K562 (cell line): Measurements from ENCODE around the gene MALAT1. TPM values are rescaled to one million over a fixed set of nuclear protein-coding genes. Genes with fewer than 3 reads are reported as not detected.

Experiments
- ATF1 ChIP-seq, 2 experiments: fragments of 450-650 bp in 1 of 2; IDR thresholded peaks; 2 replicates each; pipeline ENCODE4 v1.6.1; 2016; ENCODE audit warnings: missing compliant biosample characterization in 1 of 2, missing genetic modification characterization in 1 of 2
- BACH1 ChIP-seq: fragments of 200-800 bp; sonication (Bioruptor generic); IDR thresholded peaks from 2 replicates; pipeline ENCODE4 v1.6.1; 2016; ENCODE audit warnings: missing genetic modification characterization, missing compliant biosample characterization
- BCOR ChIP-seq: fragments of 450-650 bp; IDR thresholded peaks from 2 replicates; pipeline ENCODE4 v1.6.1; 2016
- CBX8 ChIP-seq: fragments of 200-600 bp; sonication (generic); IDR thresholded peaks from 2 replicates; pipeline ENCODE4 v1.6.1; 2012; ENCODE audit warnings: borderline replicate concordance, mixed run types, low read depth, mild to moderate bottlenecking, moderate library complexity, mixed read lengths, low read length, control low read depth, inconsistent platforms; ENCODE audit not compliant: poor library complexity, severe bottlenecking; ENCODE audit errors: extremely low read depth
- CSDE1 ChIP-seq, 2 experiments: fragments of 450-650 bp; IDR thresholded peaks; 2 replicates each; pipeline ENCODE4 v1.6.1; 2016; ENCODE audit warnings: mild to moderate bottlenecking in 1 of 2
- DPF2 ChIP-seq: fragments of 450-650 bp; IDR thresholded peaks from 2 replicates; pipeline ENCODE4 v1.6.1; 2016
- HDAC1 ChIP-seq, 2 experiments: fragments of 450-650 bp; IDR thresholded peaks; 2 replicates each; pipeline ENCODE4 v1.6.1; 2016 to 2017; ENCODE audit warnings: inconsistent platforms in 1 of 2, mild to moderate bottlenecking in 1 of 2, moderate library complexity in 1 of 2
- KLF6 ChIP-seq: fragments of 250-450 bp; sonication (Bioruptor Pico); IDR thresholded peaks from 2 replicates; pipeline ENCODE4 v1.4.0; 2020; ENCODE audit warnings: mild to moderate bottlenecking, moderate library complexity, borderline replicate concordance
- NCOA4 ChIP-seq: fragments of 450-650 bp; IDR thresholded peaks from 2 replicates; pipeline ENCODE4 v1.6.1; 2018; ENCODE audit warnings: mild to moderate bottlenecking; ENCODE audit not compliant: partially characterized antibody
- POU5F1 ChIP-seq: fragments of 150-350 bp; IDR thresholded peaks from 2 replicates; pipeline ENCODE4 v1.6.1; 2014; ENCODE audit warnings: borderline replicate concordance, low read length, low read depth, mild to moderate bottlenecking; ENCODE audit not compliant: partially characterized antibody
- RFX7 ChIP-seq: fragments of 250-450 bp; sonication (Bioruptor Pico); IDR thresholded peaks from 2 replicates; pipeline ENCODE4 v1.5.1; 2021; ENCODE audit warnings: mild to moderate bottlenecking
- SAFB ChIP-seq: fragments of 200-400 bp; formaldehyde crosslinking; IDR thresholded peaks from 2 replicates; pipeline ENCODE4 v1.6.1; 2017; ENCODE audit warnings: low read depth, low read length, borderline replicate concordance
- SIX5 ChIP-seq, 2 experiments: IDR thresholded peaks; 2 replicates each; pipeline ENCODE4 v1.6.1; 2011; ENCODE audit warnings: low read length in 2 of 2, borderline replicate concordance in 1 of 2, low read depth in 1 of 2, mild to moderate bottlenecking in 1 of 2, moderate library complexity in 1 of 2; ENCODE audit not compliant: insufficient read depth in 1 of 2
- TEAD1 ChIP-seq, 2 experiments: fragments of 450-650 bp in 1 of 2; sonication (generic) in 1 of 2; formaldehyde crosslinking; IDR thresholded peaks; 2 replicates each; pipeline versions ENCODE4 v1.4.0 to v1.8.0; 2020 to 2022; ENCODE audit warnings: mild to moderate bottlenecking in 2 of 2, missing genetic modification reagents in 1 of 2
- TFAM ChIP-seq: fragments of 250-450 bp; sonication (Bioruptor Pico); conservative IDR thresholded peaks from 2 replicates; pipeline ENCODE4 v1.5.0; 2021; ENCODE audit warnings: mild to moderate bottlenecking, moderate library complexity
- ZFPM2 ChIP-seq: fragments of 250-450 bp; sonication (Bioruptor Pico); IDR thresholded peaks from 2 replicates; pipeline ENCODE4 v1.5.1; 2022; ENCODE audit warnings: mild to moderate bottlenecking
- ZKSCAN1 ChIP-seq: fragments of 150-350 bp; IDR thresholded peaks from 2 replicates; pipeline ENCODE4 v1.6.1; 2016; ENCODE audit warnings: low read depth, low read length
- ZNF232 ChIP-seq: sonication (generic); formaldehyde crosslinking; IDR thresholded peaks from 2 replicates; pipeline ENCODE4 v1.8.0; 2022; ENCODE audit warnings: mild to moderate bottlenecking, missing genetic modification reagents
- ZNF384 ChIP-seq: IDR thresholded peaks from 2 replicates; pipeline ENCODE4 v1.6.1; 2012; ENCODE audit warnings: low read depth, low read length, improper control_type of control experiment
- ZNF436 ChIP-seq: fragments of 250-450, 450-650 bp; sonication (Bioruptor Pico); formaldehyde crosslinking; IDR thresholded peaks from 2 replicates; pipeline ENCODE4 v1.7.0; 2020; ENCODE audit warnings: mild to moderate bottlenecking
- polyA plus RNA-seq, 8 experiments: library from polyadenylated mRNA; depleted of rRNA in 4 of 8; stranded (reverse) in 5 of 8; unstranded in 3 of 8; fragments of >200 nt; fragmentation: Nextera tagmentation in 2 of 8; fragmentation: Illumina TruSeq in 1 of 8; extraction: Ambion mirVana in 2 of 8; extraction: Trizol in 1 of 8; gene quantifications; 2 replicates each; pipeline versions ENCODE4 v1.2.1 to v1.2.3, GENCODE V29; 2011 to 2014; ENCODE audit warnings: inconsistent platforms in 1 of 8, missing spikeins in 1 of 8
- total RNA-seq, 7 experiments: library from RNA; depleted of rRNA in 6 of 7; stranded (reverse); fragments of >200 nt in 6 of 7; fragmentation: Illumina TruSeq in 2 of 7; extraction: Trizol in 2 of 7; gene quantifications; 2 replicates each; pipeline versions ENCODE4 v1.2.1 to v1.2.3, GENCODE V29; 2011 to 2021; ENCODE audit warnings: low replicate concordance in 1 of 7
- TF ChIP-seq, protein P1 (sequence below): fragments of 450-650 bp; IDR thresholded peaks from 2 replicates; pipeline ENCODE4 v1.6.1; 2016; ENCODE audit warnings: antibody characterized with exemption
- TF ChIP-seq, protein P2 (sequence below): sonication (generic); formaldehyde crosslinking; IDR thresholded peaks from 2 replicates; pipeline ENCODE4 v1.9.0; 2022; ENCODE audit warnings: mild to moderate bottlenecking, missing genetic modification reagents
- TF ChIP-seq, protein P3 (sequence below): fragments of 450-650 bp; IDR thresholded peaks from 2 replicates; pipeline ENCODE4 v1.7.0; 2016; ENCODE audit warnings: borderline replicate concordance
- TF ChIP-seq, protein P4 (sequence below), 2 experiments: fragments of 250-450 bp in 1 of 2; fragments of 450-650 bp in 1 of 2; sonication (Bioruptor Pico) in 1 of 2; IDR thresholded peaks; 2 replicates each; pipeline versions ENCODE4 v1.6.1 to v1.8.0; 2016 to 2021; ENCODE audit warnings: mild to moderate bottlenecking in 2 of 2, moderate library complexity in 2 of 2, missing compliant biosample characterization in 1 of 2, missing genetic modification characterization in 1 of 2

MALAT1 gene
- total and polyA plus RNA-seq, 9 of the 15 experiments (the other 6 are each of a cell fraction or from before 2014, with no cell fraction given), result 363 to 8,715 (median 2,351) TPM

DNA sequence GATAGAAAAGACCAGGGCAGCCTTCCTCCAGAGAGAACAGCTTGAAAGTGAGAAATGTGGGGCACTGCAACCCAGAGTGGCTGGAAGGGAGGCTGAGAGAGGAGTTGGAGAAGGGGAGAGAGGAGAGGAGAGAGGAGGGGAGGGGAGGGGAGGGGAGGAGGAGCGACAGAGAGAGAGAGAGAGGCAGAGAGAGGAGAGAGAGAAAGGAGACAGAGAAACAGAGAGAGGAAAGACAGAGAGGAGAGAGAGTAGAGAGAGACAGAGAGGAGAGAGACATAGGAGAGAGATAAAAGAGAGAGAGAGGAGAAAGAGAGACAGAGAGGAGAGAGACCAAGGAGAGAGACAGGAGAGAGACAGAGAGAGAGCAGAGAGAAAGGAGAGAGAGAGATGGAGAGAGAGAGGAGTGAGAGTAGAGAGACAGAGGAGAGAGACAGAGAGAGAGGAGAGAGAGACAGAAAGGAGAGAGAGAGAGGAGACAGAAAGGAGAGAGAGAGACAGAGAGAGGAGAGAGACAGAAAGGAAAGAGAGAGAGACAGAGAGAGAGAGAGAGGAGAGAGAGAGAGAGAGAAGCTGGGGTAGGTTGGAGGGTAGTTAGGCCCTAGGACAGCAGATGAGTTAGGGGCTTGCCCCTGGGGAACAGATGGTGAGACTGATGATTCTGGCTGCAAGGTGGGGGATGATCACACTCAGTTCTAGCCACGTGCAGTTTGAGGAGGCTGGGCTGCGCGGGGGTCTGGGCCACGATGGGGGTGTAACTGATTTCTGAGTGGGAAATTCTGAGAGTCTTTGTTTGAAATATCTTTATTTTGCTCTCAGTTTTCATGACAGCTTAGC, 17.5 kb downstream of the MALAT1 start (continued):
- TF ChIP-seq, protein P1, sequence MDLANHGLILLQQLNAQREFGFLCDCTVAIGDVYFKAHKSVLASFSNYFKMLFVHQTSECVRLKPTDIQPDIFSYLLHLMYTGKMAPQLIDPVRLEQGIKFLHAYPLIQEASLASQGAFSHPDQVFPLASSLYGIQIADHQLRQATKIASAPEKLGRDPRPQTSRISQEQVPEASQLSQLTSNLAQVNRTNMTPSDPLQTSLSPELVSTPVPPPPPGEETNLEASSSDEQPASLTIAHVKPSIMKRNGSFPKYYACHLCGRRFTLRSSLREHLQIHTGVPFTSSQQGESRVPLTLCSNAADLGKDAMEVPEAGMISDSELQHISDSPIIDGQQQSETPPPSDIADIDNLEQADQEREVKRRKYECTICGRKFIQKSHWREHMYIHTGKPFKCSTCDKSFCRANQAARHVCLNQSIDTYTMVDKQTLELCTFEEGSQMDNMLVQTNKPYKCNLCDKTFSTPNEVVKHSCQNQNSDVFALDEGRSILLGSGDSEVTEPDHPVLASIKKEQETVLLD, result peak; percentile 69; the same call in 1 of the 2 replicates
- TF ChIP-seq, protein P2, sequence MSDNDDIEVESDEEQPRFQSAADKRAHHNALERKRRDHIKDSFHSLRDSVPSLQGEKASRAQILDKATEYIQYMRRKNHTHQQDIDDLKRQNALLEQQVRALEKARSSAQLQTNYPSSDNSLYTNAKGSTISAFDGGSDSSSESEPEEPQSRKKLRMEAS, result no peak
- no peak for TF ChIP-seq ZNF384
- TF ChIP-seq ATF1 (CRISPR knock-in tag; IDR thresholded peaks at IDR 0.05), result no peak
- TF ChIP-seq ATF1 (tag; IDR thresholded peaks at IDR 0.05), result no peak
- TF ChIP-seq RFX7 (CRISPR knock-in tag), result no peak
- TF ChIP-seq CSDE1 (IDR thresholded peaks at IDR 0.05), result peak in 1 of 2 experiments; percentile 70; a peak in 1 of 4 replicates
- TF ChIP-seq HDAC1 (IDR thresholded peaks at IDR 0.05), result peak in 1 of 2 experiments; percentile 72; a peak in 2 of 4 replicates
- TF ChIP-seq ZNF232 (CRISPR knock-in tag), result no peak
- no peak for TF ChIP-seq POU5F1
- peak; percentile 40 for TF ChIP-seq DPF2
- TF ChIP-seq BACH1 (tag), result no peak
- TF ChIP-seq ZKSCAN1, result no peak
- TF ChIP-seq, protein P3, sequence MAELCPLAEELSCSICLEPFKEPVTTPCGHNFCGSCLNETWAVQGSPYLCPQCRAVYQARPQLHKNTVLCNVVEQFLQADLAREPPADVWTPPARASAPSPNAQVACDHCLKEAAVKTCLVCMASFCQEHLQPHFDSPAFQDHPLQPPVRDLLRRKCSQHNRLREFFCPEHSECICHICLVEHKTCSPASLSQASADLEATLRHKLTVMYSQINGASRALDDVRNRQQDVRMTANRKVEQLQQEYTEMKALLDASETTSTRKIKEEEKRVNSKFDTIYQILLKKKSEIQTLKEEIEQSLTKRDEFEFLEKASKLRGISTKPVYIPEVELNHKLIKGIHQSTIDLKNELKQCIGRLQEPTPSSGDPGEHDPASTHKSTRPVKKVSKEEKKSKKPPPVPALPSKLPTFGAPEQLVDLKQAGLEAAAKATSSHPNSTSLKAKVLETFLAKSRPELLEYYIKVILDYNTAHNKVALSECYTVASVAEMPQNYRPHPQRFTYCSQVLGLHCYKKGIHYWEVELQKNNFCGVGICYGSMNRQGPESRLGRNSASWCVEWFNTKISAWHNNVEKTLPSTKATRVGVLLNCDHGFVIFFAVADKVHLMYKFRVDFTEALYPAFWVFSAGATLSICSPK, result peak; percentile 86; the same call in 1 of the 2 replicates
- peak; percentile 47; the same call in 1 of the 2 replicates for TF ChIP-seq BCOR
- TF ChIP-seq SIX5 (IDR thresholded peaks at IDR 0.05; ENCODE audit: borderline replicate concordance in 1 of 2, insufficient read depth in 1 of 2, low read depth in 1 of 2, low read length in 2 of 2), result no peak
- TF ChIP-seq ZNF436 (CRISPR knock-in tag), result no peak
- no peak for TF ChIP-seq KLF6 (CRISPR knock-in tag)
- TF ChIP-seq TFAM (CRISPR knock-in tag), result no peak
- no peak for TF ChIP-seq ZFPM2 (CRISPR knock-in tag)
- TF ChIP-seq NCOA4, result peak; percentile 79
- no peak for TF ChIP-seq CBX8
- no peak for TF ChIP-seq SAFB
- TF ChIP-seq, protein P4, sequence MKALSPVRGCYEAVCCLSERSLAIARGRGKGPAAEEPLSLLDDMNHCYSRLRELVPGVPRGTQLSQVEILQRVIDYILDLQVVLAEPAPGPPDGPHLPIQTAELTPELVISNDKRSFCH (CRISPR knock-in tag; IDR thresholded peaks at IDR 0.05), result no peak
- TF ChIP-seq, protein P4 (tag; IDR thresholded peaks at IDR 0.05), result no peak
- no peak for TF ChIP-seq TEAD1 (CRISPR knock-in tag; IDR thresholded peaks at IDR 0.05)
